PC-3 (cell line): ENCODE data around the gene PPFIA1. TPM values are rescaled to one million over a fixed set of nuclear protein-coding genes. Genes with fewer than 3 reads are reported as not detected.

ENCODE experiments used
- ATAC-seq: fragments of 200-7000 bp; cut with Tn5 transposase; 2 replicates; pipeline ENCODE4 v1.9.1; 2020; ENCODE audit warnings: mild to moderate bottlenecking, moderate library complexity
- BruUV-seq: library from RNA; stranded (reverse); fragments of 400-500 nt; replicated peaks from 2 replicates; lab custom pipeline; 2021; lab: Mats Ljungman, UMichigan
- CTCF ChIA-PET: fragments of 300-600 bp; sonication (Branson Sonifier 250); formaldehyde crosslinking; loops from one replicate; lab custom pipeline; 2022; ENCODE audit warnings: antibody characterized with exemption; lab: Charles Lee
- POLR2A ChIA-PET: fragments of 300-600 bp; sonication (Branson Sonifier 250); formaldehyde crosslinking; loops from one replicate; lab custom pipeline; 2022; ENCODE audit warnings: antibody characterized with exemption; ENCODE audit not compliant: unreplicated experiment; lab: Charles Lee
- DNase-seq: peaks from one replicate; pipeline ENCODE4 v3.0.0-alpha.2; 2015
- H2AFZ ChIP-seq: fragments of 300-600 bp; sonication (generic); 2 replicates; pipeline ENCODE4 v1.6.0; 2016; ENCODE audit warnings: antibody characterized with exemption, low read length
- H3F3A ChIP-seq: fragments of 300-600 bp; sonication (generic); one replicate; pipeline ENCODE4 v1.6.0; 2017; ENCODE audit warnings: antibody characterized with exemption, low read length, control low read depth, mild to moderate bottlenecking; ENCODE audit not compliant: unreplicated experiment
- H3K27ac ChIP-seq: fragments of 300-600 bp; sonication (generic); 2 replicates; pipeline ENCODE4 v1.5.1; 2016; ENCODE audit warnings: mild to moderate bottlenecking, low read length
- H3K27me3 ChIP-seq: fragments of 300-600 bp; sonication (generic); 2 replicates; pipeline ENCODE4 v1.6.1; 2016; ENCODE audit warnings: low read length, mixed read lengths
- H3K36me3 ChIP-seq: fragments of 300-600 bp; sonication (generic); 2 replicates; pipeline ENCODE4 v1.6.1; 2016; ENCODE audit warnings: low read depth, mixed run types, low read length, mixed read lengths
- H3K4me1 ChIP-seq: fragments of 300-600 bp; sonication (generic); 2 replicates; pipeline ENCODE4 v1.5.1; 2016; ENCODE audit warnings: low read length; ENCODE audit not compliant: insufficient read depth
- H3K4me2 ChIP-seq: fragments of 300-600 bp; sonication (generic); 2 replicates; pipeline ENCODE4 v1.6.0; 2016; ENCODE audit warnings: low read length
- H3K4me3 ChIP-seq: fragments of 300-600 bp; sonication (generic); 2 replicates; pipeline ENCODE4 v1.5.1; 2016; ENCODE audit warnings: mild to moderate bottlenecking, low read length, mixed read lengths
- H3K79me2 ChIP-seq: fragments of 300-600 bp; sonication (generic); 2 replicates; pipeline ENCODE4 v1.6.1; 2017; ENCODE audit warnings: low read length, mixed read lengths
- H3K9ac ChIP-seq: fragments of 300-600 bp; sonication (generic); 2 replicates; pipeline ENCODE4 v1.6.0; 2016; ENCODE audit warnings: mild to moderate bottlenecking, low read length
- H3K9me2 ChIP-seq: fragments of 300-600 bp; sonication (generic); replicated peaks from 2 replicates; pipeline ENCODE4 v1.6.1; 2016; ENCODE audit warnings: mixed run types, low read length, mixed read lengths
- H3K9me3 ChIP-seq: fragments of 300-600 bp; sonication (generic); 2 replicates; pipeline ENCODE4 v1.6.1; 2016; ENCODE audit warnings: low read length, mixed read lengths
- H4K20me1 ChIP-seq: fragments of 300-600 bp; sonication (generic); 2 replicates; pipeline ENCODE4 v1.6.1; 2016; ENCODE audit warnings: low read length, mixed read lengths
- EZH2 ChIP-seq: fragments of 300-600 bp; sonication (generic); IDR thresholded peaks from one replicate; pipeline ENCODE4 v1.6.1; 2017; ENCODE audit warnings: antibody characterized with exemption, mild to moderate bottlenecking, low read length; ENCODE audit not compliant: unreplicated experiment
- EZH2phosphoT487 ChIP-seq: fragments of 300-600 bp; sonication (generic); IDR thresholded peaks from 2 replicates; pipeline ENCODE4 v1.6.1; 2018; ENCODE audit warnings: mild to moderate bottlenecking, antibody characterized with exemption, low read length, borderline replicate concordance
- intact Hi-C: fragments of 100-400 bp; cut with micrococcal nuclease; formaldehyde crosslinking; loops from 2 replicates; pipeline ENCODE4 v1.9.0; 2023
- total RNA-seq: library from RNA; depleted of rRNA; stranded (reverse); fragments of >200 nt; gene quantifications from 2 replicates; pipeline ENCODE4 v1.2.3, GENCODE V29; 2014
- TF ChIP-seq, protein P1 (sequence below): fragments of 300-600 bp; sonication (generic); conservative IDR thresholded peaks from 2 replicates; pipeline ENCODE4 v1.5.1; 2017; ENCODE audit warnings: antibody characterized with exemption, low read depth, mild to moderate bottlenecking, low read length

Gene PPFIA1
- total RNA-seq, 1 experiment from 2014 or later, result 57.5 TPM

DNA sequence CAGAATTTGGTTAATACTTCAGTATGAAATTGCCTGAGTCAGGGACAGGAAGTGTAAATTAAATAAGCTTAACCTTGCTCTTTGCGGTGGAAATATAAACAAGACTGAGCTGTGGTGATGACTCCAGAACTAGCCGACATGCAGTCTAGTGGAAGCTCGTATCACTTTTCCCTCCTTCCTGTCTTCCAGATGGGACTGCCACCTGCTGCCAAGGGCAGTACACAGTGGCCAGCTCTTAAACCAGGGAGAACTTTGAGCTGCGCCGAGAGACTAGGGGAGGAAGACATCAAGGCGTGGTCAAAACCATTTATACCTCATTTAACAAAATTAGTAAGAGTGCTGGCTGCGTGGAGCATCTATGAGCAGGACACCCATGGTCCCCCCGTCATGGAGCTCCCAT is 96.6 kb downstream of the PPFIA1 start:
- no peak for DNase-seq
- intact Hi-C loops, result no loop called here
- H3K4me2 ChIP-seq, result no peak overlapping the region
- no peaks in the 10 kb centered on the region for H3F3A ChIP-seq
- H4K20me1 ChIP-seq, result no peaks in the 10 kb centered on the region
- no peak overlapping the region for H3K9ac ChIP-seq
- POLR2A ChIA-PET, result no interaction called here
- no peaks in the 10 kb centered on the region for H3K27me3 ChIP-seq
- peak; percentile 66 for ATAC-seq
- H3K4me3 ChIP-seq, result no peak overlapping the region
- H3K9me3 ChIP-seq, result no peaks in the 10 kb centered on the region
- no peak overlapping the region for H3K27ac ChIP-seq
- TF ChIP-seq EZH2, result no peak
- TF ChIP-seq EZH2phosphoT487, result no peak
- TF ChIP-seq, protein P1, sequence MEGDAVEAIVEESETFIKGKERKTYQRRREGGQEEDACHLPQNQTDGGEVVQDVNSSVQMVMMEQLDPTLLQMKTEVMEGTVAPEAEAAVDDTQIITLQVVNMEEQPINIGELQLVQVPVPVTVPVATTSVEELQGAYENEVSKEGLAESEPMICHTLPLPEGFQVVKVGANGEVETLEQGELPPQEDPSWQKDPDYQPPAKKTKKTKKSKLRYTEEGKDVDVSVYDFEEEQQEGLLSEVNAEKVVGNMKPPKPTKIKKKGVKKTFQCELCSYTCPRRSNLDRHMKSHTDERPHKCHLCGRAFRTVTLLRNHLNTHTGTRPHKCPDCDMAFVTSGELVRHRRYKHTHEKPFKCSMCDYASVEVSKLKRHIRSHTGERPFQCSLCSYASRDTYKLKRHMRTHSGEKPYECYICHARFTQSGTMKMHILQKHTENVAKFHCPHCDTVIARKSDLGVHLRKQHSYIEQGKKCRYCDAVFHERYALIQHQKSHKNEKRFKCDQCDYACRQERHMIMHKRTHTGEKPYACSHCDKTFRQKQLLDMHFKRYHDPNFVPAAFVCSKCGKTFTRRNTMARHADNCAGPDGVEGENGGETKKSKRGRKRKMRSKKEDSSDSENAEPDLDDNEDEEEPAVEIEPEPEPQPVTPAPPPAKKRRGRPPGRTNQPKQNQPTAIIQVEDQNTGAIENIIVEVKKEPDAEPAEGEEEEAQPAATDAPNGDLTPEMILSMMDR, result no peak
- peaks cover 4% of the 10 kb centered on the region; the same call in 1 of the 2 replicates for H3K79me2 ChIP-seq
- H3K9me2 ChIP-seq, result no peaks in the 10 kb centered on the region
- no peak overlapping the region for H2AFZ ChIP-seq
- CTCF ChIA-PET, result interaction anchor here (0.7 kb wide), 1 partner anchor 15 kb away, joined by 3 read pairs; no protein-coding TSS in a partner anchor
- BruUV-seq, result no TSS peak
- peaks cover 46% of the 10 kb centered on the region for H3K36me3 ChIP-seq
- H3K4me1 ChIP-seq, result no peaks in the 10 kb centered on the region

DNA sequence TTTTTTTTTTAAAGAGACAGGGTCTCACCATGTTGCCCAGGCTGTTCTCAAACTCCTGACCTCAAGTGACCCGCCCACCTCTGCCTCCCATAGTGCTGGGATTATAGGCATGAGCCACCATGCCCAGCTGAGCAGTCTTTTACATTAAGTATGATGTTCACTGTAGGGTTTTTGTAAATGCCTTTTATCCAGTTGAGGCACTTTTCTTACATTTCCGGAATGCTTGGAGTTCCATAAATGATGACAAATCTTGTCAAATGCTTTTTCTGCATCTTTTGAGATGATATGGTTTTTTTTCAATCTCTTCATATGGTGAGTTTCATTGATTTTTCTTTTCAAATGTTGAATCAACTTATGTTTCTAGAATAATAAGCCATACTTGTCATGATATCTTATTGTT is 98.5 kb downstream of the PPFIA1 start:
- Histone ChIP-seq H4K20me1 (no peaks in the 10 kb centered on the region), H3K27ac (no peak overlapping the region), H3K9ac (no peak overlapping the region), H3K9me2 (no peaks in the 10 kb centered on the region), H3K9me3 (no peaks in the 10 kb centered on the region), H3K4me1 (no peaks in the 10 kb centered on the region), H3K79me2 (peaks cover 4% of the 10 kb centered on the region; the same call in 1 of the 2 replicates), H3K4me2 (no peak overlapping the region), H3K36me3 (peaks cover 46% of the 10 kb centered on the region), H2AFZ (no peak overlapping the region), H3K27me3 (no peaks in the 10 kb centered on the region), H3K4me3 (no peak overlapping the region), H3F3A (no peaks in the 10 kb centered on the region)
- ATAC-seq (no peak), DNase-seq (no peak)
- ChIA-PET CTCF (no interaction called here), POLR2A (no interaction called here)
- intact Hi-C loops, result no loop called here
- TF ChIP-seq, protein P1, result no peak
- no peak for TF ChIP-seq EZH2phosphoT487
- TF ChIP-seq EZH2, result no peak
- BruUV-seq, result no TSS peak

DNA sequence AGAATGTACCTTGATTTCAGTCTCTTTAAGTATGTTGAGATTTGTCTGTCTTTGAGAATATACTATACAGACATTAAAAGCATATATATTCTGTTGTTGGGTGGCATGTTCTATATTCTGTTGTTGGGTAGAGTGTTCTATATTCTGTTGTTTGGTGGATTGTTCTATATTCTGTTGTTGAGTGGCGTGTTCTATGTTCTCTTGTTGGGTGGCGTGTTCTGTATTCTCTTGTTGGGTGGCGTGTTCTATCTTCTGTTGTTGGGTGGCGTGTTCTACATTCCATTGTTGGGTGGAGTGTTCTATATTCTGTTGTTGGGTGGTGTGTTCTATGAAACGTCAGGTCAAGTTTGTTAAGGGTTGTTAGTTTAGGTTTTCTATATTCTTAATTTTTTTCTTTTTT is 100.8 kb downstream of the PPFIA1 start:
- no peak overlapping the region for H3K4me3 ChIP-seq
- H2AFZ ChIP-seq, result no peak overlapping the region
- no peaks in the 10 kb centered on the region for H3F3A ChIP-seq
- no peak for DNase-seq
- no peaks in the 10 kb centered on the region for H4K20me1 ChIP-seq
- no peak overlapping the region for H3K4me2 ChIP-seq
- no TSS peak for BruUV-seq
- no peaks in the 10 kb centered on the region for H3K9me2 ChIP-seq
- H3K27me3 ChIP-seq, result no peaks in the 10 kb centered on the region
- no peaks in the 10 kb centered on the region for H3K9me3 ChIP-seq
- CTCF ChIA-PET, result no interaction called here
- H3K9ac ChIP-seq, result no peak overlapping the region
- ATAC-seq, result no peak
- no peaks in the 10 kb centered on the region for H3K4me1 ChIP-seq
- POLR2A ChIA-PET, result no interaction called here
- TF ChIP-seq EZH2phosphoT487, result no peak
- TF ChIP-seq, protein P1, result no peak
- TF ChIP-seq EZH2, result no peak
- H3K27ac ChIP-seq, result no peak overlapping the region
- H3K79me2 ChIP-seq, result peaks cover 4% of the 10 kb centered on the region; the same call in 1 of the 2 replicates
- H3K36me3 ChIP-seq, result peaks cover 51% of the 10 kb centered on the region
- intact Hi-C loops, result no loop called here
